AG10803 (cell line): ENCODE measurements around the gene POLD2.
A peak's percentile ranks its signal among the peaks of the same experiment; 100 is the strongest.

ENCODE experiments used
- DNase-seq: peaks from one replicate; pipeline ENCODE4 v3.0.0; 2010; ENCODE audit warnings: low read depth
- H3K4me3 ChIP-seq: 2 replicates; pipeline ENCODE4 v1.5.1; 2011; ENCODE audit warnings: mild to moderate bottlenecking, low read length, control low read depth
- CTCF ChIP-seq: conservative IDR thresholded peaks from 2 replicates; pipeline ENCODE4 v1.5.1; 2011; ENCODE audit warnings: mild to moderate bottlenecking, low read length, control low read depth, inconsistent platforms

Gene POLD2

DNA sequence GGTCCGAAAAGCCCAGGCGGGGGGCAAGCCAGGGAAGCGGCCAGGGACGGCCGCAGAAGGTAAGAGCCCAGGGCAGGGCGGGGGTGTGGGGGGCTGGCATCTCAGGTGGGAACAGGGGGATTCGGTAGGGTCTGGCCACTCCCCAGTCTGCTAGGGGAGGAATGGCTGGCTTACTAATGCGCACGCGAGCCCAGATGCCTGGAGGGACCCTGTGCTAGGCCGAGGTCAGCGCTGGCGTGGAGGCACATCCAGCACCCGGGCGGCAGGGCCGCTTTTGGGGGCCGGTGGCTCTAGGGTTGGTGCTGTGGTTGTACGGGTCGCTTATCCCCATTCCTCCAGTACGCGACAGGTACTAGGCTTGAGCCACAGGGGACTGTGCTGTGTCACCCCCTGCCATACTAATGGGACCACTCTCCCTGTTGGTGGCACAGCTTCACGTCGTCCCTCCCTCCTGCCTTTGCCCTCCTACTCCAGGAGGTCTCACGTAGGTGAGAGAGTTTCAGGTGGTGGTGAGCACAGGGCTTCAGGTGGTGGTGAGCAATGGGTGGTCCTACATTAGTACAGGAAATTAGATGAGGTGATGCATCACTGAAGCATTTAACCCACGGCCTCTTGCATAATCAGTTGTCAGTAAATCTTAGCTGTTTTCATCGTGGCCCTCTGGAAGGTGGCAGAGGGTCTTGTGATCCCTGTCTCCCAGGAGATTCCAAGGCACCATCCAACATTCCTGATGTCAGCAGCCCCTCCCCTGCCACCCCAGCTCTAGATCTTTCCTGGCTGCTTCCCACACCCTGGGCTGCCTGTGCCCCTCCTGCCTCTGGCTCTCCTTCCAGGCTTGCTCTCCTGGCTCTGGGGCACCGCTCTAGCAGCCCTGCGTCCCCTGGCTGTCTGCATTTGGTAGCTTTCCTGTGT is 18.2 kb downstream of the POLD2 start:
- peak; percentile 90 for DNase-seq
- peak; percentile 22; the same call in 1 of the 2 replicates for TF ChIP-seq CTCF
- peak overlapping the region; percentile 95 for H3K4me3 ChIP-seq

DNA sequence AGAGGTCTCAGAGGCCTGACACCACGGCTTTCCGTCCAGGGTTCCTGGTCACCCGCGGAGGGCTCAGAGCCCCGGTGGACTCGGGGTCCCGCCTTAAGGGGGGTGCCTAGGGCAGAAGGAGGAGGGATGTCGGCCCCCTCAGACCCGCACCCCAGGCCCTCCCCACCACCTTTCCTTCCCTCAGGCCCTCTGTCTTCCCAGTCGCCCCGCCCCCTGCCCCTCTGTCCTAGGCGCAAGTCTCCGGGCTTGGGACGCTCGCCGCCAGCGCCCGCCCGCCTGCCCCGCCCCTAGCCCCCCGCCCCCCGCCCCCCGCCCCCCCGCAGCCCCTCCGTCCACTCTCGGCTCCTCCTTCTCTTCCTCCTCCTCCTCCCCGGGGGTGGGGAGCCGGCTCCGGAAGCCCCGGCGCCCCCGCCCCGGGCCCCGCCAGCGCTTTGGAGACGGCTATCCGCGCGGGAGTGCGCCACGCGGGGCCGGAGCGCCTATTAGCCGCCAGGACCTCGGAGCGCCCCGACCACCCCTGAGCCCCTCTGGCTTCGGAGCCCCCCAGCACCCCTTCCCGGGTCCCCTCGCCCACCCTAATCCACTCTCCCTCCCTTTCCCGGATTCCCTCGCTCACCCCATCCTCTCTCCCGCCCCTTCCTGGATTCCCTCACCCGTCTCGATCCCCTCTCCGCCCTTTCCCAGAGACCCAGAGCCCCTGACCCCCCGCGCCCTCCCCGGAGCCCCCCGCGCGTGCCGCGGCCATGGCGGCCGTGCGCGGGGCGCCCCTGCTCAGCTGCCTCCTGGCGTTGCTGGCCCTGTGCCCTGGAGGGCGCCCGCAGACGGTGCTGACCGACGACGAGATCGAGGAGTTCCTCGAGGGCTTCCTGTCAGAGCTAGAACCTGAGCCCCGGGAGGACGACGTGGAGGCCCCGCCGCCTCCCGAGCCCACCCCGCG is 19.2 kb downstream of the POLD2 start, which contains the start of gene AEBP1:
Gene AEBP1, plus strand, starts transcription at position 423 of the 937 bp plus-strand sequence. Its CDS starts 321 bp downstream, at position 744.
- peak; percentile 44 for DNase-seq
- no peak for TF ChIP-seq CTCF
- H3K4me3 ChIP-seq: peak within 1 kb of the TSS; percentile 95

- TF ChIP-seq CTCF: no peak
Observed at GRCh38 chr7:44103566-44103922, 19.8 kb downstream of the POLD2 start.

GRCh38 chr7:44102846-44103565 is 20.3 kb downstream of the POLD2 start:
- no peak overlapping the region for H3K4me3 ChIP-seq
- no peak for DNase-seq
- no peak for TF ChIP-seq CTCF

More at GRCh38 chr7:44103566-44103922, 19.8 kb downstream of the POLD2 start:
- DNase-seq: no peak
- H3K4me3 ChIP-seq: no peak overlapping the region; the same call in 1 of the 2 replicates

DNA sequence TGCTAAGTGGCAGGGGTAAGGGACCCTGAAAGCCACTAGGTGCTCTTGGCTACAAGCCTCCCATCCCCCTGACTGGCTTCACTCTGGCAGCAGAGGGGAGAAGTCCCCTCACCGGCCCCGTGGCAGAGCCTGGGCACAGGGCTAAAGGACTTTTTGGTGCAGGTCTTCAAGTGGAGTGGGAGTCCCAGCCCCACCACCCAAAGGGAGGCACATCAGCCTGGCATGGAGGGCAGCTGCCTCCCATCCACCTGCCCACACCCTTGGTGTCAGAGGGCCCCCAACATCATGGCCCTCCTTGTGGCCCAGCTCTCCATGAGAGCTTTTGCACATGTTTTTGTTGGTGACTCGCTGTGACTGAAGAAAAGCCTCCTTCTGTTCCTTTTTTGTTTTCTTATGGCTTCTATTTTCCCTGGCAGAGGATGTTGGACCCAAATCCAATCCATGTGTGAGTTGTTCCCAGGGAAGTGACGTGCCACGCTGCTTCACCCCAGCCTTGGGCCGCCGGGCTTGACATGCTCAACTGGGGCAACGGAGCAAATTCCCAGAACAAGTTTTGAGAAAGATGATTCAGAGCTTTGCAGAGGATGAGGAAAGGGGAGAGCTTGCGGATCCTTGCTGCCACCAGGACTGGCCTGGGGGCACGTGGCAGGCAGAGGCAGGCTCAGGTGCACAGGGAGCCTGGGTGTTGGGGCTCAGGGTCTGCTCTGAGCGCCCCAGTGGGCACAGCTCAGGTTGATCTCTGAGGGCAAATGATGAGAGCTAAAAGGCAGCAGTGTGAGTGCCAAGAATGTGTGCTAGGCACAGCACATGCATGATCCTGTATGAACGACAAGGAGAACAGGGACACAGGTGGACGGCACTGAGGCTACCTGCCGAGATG is 21.1 kb downstream of the POLD2 start:
- no peak for TF ChIP-seq CTCF
- no peak overlapping the region for H3K4me3 ChIP-seq
- DNase-seq: peak; percentile 95
